ENCODE measurements around the gene ME1.
"Not testable (repeated sequence)": the region's sequence is repeated elsewhere in the genome, so short reads cannot be mapped to it uniquely, and the experiment has no call there.

ME1 gene

DNA sequence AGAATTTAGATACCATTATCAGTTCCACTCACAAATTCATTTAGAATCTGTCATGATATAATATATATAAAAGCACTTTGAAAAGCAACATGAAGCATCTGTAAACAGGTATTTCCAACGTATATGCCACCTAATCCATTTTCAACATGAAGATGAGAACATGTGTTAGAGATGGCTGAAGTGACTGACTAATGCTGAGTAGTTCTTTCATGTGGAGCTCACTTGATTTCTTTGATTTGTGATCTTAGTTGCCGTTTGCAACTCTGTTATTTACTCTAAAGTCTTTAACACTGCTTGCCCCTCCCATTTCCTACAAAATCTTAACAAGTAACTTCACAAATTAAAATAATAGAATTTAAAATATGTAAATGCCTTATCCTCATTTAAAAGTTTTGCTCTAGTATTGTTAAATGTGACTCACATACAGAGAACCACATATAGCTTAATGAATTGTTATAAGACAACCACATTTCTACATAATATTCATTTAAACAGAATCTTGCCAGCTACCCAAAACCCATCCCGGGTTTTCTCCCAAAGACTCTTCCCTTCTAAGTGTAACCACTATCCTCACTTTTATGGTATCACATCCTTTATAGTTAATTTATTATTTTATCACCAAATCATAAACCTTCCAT lies 78.3 kb downstream of the ME1 start:
- DNase-seq (ENCODE audit: low read depth in 2 of 2), result no peak

GRCh38 chr6:83343121-83343520 lies 87.7 kb downstream of the ME1 start:
- no peak for DNase-seq (ENCODE audit: low read depth in 2 of 2)

DNA sequence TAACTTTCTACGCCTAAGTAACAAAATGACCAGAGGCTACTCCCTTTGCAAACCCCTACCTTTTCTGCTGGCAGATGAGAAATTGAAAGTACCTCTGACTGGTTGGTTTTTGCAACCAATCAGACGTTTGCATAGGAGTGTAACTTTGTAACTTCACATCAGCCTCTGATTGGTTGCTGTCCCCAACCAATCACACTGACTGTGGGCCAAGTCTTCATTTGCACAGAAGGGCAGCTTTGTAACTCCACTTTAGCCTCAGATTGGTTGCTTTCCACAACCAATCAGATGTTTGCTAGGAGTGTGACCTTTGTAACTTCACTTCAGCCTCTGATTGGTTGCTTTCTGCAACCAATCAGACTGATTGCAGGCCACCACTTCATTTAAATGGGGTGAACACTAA lies 89.1 kb downstream of the ME1 start:
- no peak for DNase-seq (ENCODE audit: low read depth in 2 of 2)

GRCh38 chr6:83333916-83334315 lies 96.9 kb downstream of the ME1 start:
- not testable (repeated sequence) for DNase-seq (ENCODE audit: low read depth in 2 of 2)

DNA sequence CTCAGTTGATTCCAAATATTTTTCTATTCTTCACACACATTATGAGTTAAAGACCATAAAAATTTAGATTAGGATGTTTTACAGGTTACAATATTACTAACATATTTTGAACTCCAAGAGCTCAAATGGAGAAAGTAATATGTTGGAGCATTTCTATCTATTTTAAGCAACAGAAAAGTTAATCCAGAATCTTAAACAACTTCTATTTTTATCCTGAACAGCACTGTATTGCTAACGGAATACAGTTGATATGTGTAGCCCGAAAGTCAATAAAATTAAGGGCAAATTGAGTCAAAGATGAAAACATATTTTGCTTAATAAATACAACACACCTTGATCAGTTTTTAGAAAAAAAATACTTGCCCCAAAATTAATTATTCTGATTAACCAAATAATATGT lies 97.4 kb downstream of the ME1 start:
- DNase-seq (ENCODE audit: low read depth in 2 of 2), result no peak

GRCh38 chr6:83314693-83315092 lies 116.2 kb downstream of the ME1 start:
- DNase-seq (ENCODE audit: low read depth in 2 of 2), result no peak

DNA sequence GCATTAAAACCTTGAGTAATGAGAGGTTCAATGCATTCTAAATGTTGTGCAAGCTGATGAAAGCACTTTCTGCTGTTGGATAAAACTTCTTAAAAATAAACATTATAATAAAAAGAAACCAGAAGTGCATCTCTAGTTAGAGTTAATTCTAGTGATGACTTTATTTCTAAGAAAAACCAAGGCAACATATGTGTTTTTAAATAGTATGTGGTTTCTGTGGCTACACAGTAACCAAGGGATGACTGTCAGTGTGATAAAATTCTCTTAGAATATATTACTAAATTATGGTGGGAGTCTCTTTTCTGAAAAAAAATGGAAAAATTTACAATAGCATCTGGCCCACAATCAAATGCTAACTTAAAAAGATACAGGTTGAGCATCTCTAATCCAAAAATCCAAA lies 117.0 kb downstream of the ME1 start:
- DNase-seq (ENCODE audit: low read depth in 2 of 2), result no peak

- no peak for DNase-seq (ENCODE audit: low read depth in 2 of 2)
Observed at GRCh38 chr6:83311231-83311630, 119.6 kb downstream of the ME1 start.

- DNase-seq (ENCODE audit: low read depth in 2 of 2), result no peak
Observed at GRCh38 chr6:83310046-83310445, 120.8 kb downstream of the ME1 start.

DNA sequence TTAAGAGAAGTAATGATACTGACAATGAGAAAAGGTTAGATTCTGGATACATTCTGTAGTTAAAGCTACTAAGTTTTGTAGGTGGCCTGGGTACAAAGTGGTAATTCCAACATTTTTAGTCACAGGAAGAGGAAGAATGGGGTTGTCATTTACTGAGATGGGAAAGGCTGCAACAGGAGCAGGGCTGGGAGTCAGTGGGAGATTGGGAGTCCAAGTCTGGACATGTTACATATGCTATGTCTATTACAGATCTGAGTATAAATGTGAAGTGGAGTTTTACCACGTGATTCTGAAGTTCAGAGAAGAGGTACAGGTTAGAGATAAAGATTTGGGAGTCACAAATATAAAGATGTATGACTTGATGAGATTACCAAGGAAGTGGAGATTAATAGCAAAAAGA lies 121.5 kb downstream of the ME1 start:
- DNase-seq (ENCODE audit: low read depth in 2 of 2), result no peak

GRCh38 chr6:83308833-83309232 lies 122.0 kb downstream of the ME1 start:
- DNase-seq (ENCODE audit: low read depth in 2 of 2), result no peak

- DNase-seq (ENCODE audit: low read depth in 2 of 2), result no peak
Observed at GRCh38 chr6:83307849-83308248, 123.0 kb downstream of the ME1 start.

- DNase-seq (ENCODE audit: low read depth in 2 of 2), result no peak
Observed at GRCh38 chr6:83303426-83303825, 127.4 kb downstream of the ME1 start.

DNA sequence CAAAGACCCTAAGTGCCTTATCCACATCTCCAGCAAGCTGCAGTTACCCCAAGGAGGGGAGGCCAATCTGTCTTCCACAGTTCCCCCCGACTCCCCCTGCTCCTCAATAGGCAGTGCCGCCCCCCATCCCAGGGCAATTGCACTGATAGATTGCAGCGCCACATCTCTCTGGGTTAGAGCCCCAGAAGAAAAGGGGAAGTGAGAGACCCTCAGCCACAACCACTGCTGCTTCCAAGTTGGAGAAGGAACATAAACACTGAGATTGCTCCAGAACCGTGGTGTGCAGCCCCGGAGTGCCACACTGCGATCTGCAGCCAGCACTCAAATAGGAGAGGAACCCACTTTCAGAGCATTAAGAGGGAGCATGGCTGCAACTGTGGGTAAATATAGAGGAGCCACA lies 136.2 kb downstream of the ME1 start:
- DNase-seq (ENCODE audit: low read depth in 2 of 2), result no peak

GRCh38 chr6:83292900-83293843 lies 137.7 kb downstream of the ME1 start:
- DNase-seq (ENCODE audit: low read depth in 2 of 2), result no peak

GRCh38 chr6:83287298-83287697 lies 143.6 kb downstream of the ME1 start:
- not testable (repeated sequence) for DNase-seq (ENCODE audit: low read depth in 2 of 2)

DNA sequence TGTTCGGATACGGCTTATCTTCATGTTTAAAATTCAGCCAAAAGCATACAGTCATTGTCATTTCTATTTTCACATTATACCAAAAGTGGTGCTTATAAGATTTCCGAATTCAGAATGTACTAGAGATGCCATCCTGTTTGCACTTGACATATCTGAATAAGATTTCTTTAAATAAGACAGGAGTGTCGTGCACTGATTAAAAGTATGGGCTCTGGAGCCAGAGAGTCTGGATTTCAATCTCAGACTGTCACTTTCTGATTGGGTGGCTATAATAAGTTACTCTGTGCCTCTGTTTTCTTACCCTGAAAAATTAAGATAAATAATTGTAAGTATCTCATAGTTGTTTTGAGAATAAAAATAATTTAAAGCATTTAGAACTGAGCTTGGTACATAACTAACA lies 144.9 kb downstream of the ME1 start:
- no peak for DNase-seq (ENCODE audit: low read depth in 2 of 2)

- DNase-seq (ENCODE audit: low read depth in 2 of 2), result no peak
Observed at GRCh38 chr6:83273596-83273995, 157.3 kb downstream of the ME1 start.

DNA sequence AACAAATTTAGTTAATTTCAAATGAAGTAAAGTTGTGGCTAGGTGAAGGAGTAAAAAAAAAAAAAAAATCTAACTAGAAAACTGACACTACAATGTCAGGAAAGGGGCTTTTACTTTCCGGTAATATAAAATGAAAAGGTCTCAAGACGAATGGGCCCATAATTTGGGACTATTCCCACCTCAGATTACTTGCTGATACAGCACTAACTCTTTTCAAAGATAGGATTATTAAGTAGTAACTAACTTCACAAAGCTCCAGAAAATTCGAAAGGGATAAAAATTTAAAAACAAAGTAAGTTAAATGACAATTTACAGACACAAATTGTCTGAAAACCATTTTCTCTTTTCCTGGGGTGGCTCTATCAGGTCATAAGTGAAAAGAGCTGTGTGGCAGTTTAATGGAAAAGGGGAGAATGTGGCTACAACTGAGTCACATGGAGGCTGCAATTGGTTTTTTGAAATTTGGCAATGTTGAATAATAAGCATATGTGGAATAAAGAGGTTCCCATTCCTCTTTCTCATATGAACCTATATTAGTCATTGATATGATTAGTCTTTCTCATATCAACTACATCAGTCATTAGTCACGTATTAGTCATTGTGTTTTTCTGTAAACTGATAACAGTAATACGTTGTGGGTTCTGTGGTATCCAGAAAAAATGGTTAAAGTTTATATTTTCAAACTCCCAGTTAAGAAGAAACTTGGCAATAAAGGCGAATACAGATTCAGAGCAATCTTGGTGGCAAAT lies 159.7 kb downstream of the ME1 start:
- no peak for DNase-seq (ENCODE audit: low read depth in 2 of 2)

DNA sequence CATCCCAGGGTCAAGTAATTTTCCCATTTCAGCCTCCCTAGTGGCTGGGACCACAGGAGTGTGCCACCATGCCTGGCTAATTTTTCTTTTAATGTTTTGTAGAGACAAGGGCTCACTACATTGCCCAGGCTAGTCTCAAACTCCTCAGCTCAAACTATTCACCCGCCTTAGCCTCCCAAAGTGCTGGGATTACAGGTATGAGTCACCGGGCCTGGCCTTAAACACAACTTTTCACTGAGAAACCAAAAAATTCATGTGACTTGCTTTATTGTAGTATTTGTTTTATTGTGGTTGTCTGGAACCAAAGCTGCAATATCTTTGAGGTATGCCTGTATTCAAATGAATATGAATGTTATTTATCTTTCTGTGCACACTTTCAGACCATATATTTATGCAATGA lies 165.5 kb downstream of the ME1 start:
- DNase-seq (ENCODE audit: low read depth in 2 of 2), result no peak

DNA sequence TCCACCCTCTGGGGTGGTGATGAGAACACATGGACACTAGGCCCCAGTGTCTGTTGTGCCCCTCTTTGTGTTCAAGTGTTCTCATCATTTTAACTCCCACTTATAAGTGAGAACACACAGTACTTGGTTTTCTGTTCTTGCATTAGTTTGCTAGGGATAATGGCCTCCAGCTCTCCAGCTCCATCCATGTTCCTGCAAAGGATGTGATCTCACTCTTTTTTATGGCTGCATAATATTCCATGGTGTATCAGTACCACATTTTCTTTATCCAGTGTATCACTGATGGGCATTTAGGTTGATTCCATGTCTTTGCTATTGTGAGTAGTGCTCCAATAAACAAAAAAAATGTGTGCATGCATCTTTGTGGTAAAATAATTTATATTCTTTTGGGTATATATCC lies 170.3 kb downstream of the ME1 start:
- DNase-seq (ENCODE audit: low read depth in 2 of 2), result no peak

- no peak for DNase-seq (ENCODE audit: low read depth in 2 of 2)
Observed at GRCh38 chr6:83258517-83258916, 172.3 kb downstream of the ME1 start.

DNA sequence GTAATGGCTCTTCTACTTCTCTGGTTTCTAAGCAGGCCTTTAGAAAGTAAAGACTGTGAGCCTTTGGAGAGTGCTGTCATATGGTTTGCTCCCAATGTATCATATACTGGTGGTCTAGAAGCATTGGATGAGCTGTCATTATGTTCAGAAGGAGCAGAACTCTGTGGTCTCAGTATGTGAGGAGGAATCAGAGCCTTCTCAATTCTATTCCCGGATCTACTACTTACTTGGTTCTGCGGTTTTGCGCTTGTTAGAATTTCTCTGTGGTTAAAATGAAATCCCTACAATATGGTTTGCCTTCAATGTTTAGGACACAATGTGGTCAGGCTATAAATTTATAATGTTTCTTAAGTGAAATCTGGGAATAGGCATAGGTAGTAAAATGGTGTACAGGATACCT lies 173.1 kb downstream of the ME1 start:
- DNase-seq (ENCODE audit: low read depth in 2 of 2), result no peak

Data from stimulated activated CD4-positive, alpha-beta T cell treated with anti-CD3 and anti-CD28 coated beads, Interleukin-15, amount 100 ng/mL, for 48 hours (primary cell).